H7 (cell line): ENCODE results near the gene RASGEF1C. TPM values are rescaled to one million over a fixed set of nuclear protein-coding genes. Genes with fewer than 3 reads are reported as not detected.
A peak's percentile ranks its signal among the peaks of the same experiment; 100 is the strongest.
"Not testable (repeated sequence)": the region's sequence is repeated elsewhere in the genome, so short reads cannot be mapped to it uniquely, and the experiment has no call there.

ENCODE experiments used
- DNase-seq: peaks from one replicate; pipeline ENCODE4 v3.0.0; 2012
- H3K27me3 ChIP-seq: 2 replicates; pipeline ENCODE4 v1.6.0; 2011; ENCODE audit warnings: mild to moderate bottlenecking, low read length; ENCODE audit not compliant: control insufficient read depth, insufficient read depth
- H3K36me3 ChIP-seq: replicated peaks from 2 replicates; pipeline ENCODE4 v1.5.1; 2011; ENCODE audit warnings: low read length; ENCODE audit not compliant: control insufficient read depth, insufficient read depth
- H3K4me3 ChIP-seq: 2 replicates; pipeline ENCODE4 v1.5.1; 2011; ENCODE audit warnings: low read depth, mild to moderate bottlenecking, control low read depth, low read length, moderate library complexity; ENCODE audit not compliant: insufficient read depth
- total RNA-seq: library from RNA; depleted of rRNA; stranded (reverse); fragments of >200 nt; shearing (Covaris generic); gene quantifications from 2 replicates; pipeline ENCODE4 v1.2.3, GENCODE V29; 2014

RASGEF1C gene
- total RNA-seq, 1 experiment from 2014 or later, result 1.4 TPM

- Histone ChIP-seq H3K4me3 (no peak overlapping the region), H3K27me3 (no peaks in the 10 kb centered on the region), H3K36me3 (no peaks in the 10 kb centered on the region)
- peak; percentile 33 for DNase-seq
These were observed 73.7 kb downstream of the RASGEF1C start for GRCh38 chr5:180135128-180135955.

- peak; percentile 30 for DNase-seq
These were observed 75.0 kb downstream of the RASGEF1C start for GRCh38 chr5:180133971-180134508.

GRCh38 chr5:180133551-180133950, 75.5 kb downstream of the RASGEF1C start:
- no peaks in the 10 kb centered on the region for H3K27me3 ChIP-seq
- no peak overlapping the region for H3K4me3 ChIP-seq
- DNase-seq, result no peak
- H3K36me3 ChIP-seq, result no peaks in the 10 kb centered on the region

More at GRCh38 chr5:180133971-180134508, 75.0 kb downstream of the RASGEF1C start:
- H3K4me3 ChIP-seq, result no peak overlapping the region
- no peaks in the 10 kb centered on the region for H3K36me3 ChIP-seq
- no peaks in the 10 kb centered on the region for H3K27me3 ChIP-seq

GRCh38 chr5:180133060-180133459, 76.0 kb downstream of the RASGEF1C start:
- H3K36me3 ChIP-seq, result no peaks in the 10 kb centered on the region
- H3K27me3 ChIP-seq, result no peaks in the 10 kb centered on the region
- peak; percentile 29 for DNase-seq
- no peak overlapping the region for H3K4me3 ChIP-seq

GRCh38 chr5:180130876-180131740, 77.9 kb downstream of the RASGEF1C start:
- DNase-seq, result peak; percentile 36
- Histone ChIP-seq H3K36me3 (no peaks in the 10 kb centered on the region), H3K4me3 (no peak overlapping the region), H3K27me3 (no peaks in the 10 kb centered on the region)

- peak; percentile 29 for DNase-seq
- H3K27me3 ChIP-seq, result no peaks in the 10 kb centered on the region
- no peak overlapping the region for H3K4me3 ChIP-seq
- no peaks in the 10 kb centered on the region for H3K36me3 ChIP-seq
These were observed 78.6 kb downstream of the RASGEF1C start for GRCh38 chr5:180130291-180130869.

- H3K4me3 ChIP-seq, result no peak overlapping the region
- no peaks in the 10 kb centered on the region for H3K27me3 ChIP-seq
- peak; percentile 52 for DNase-seq
- H3K36me3 ChIP-seq, result no peaks in the 10 kb centered on the region
These were observed 79.5 kb downstream of the RASGEF1C start for GRCh38 chr5:180129291-180130190.

GRCh38 chr5:180128671-180129261, 80.2 kb downstream of the RASGEF1C start:
- peak; percentile 45 for DNase-seq
- Histone ChIP-seq H3K4me3 (no peak overlapping the region), H3K36me3 (no peaks in the 10 kb centered on the region), H3K27me3 (no peaks in the 10 kb centered on the region)

GRCh38 chr5:180127682-180128670, 81.0 kb downstream of the RASGEF1C start:
- no peaks in the 10 kb centered on the region for H3K27me3 ChIP-seq
- no peak overlapping the region for H3K4me3 ChIP-seq
- H3K36me3 ChIP-seq, result no peaks in the 10 kb centered on the region
- DNase-seq, result peak; percentile 63

GRCh38 chr5:180126716-180127681, 82.0 kb downstream of the RASGEF1C start:
- DNase-seq, result peak; percentile 95
- no peaks in the 10 kb centered on the region for H3K27me3 ChIP-seq
- H3K36me3 ChIP-seq, result no peaks in the 10 kb centered on the region
- H3K4me3 ChIP-seq, result no peak overlapping the region; the same call in 1 of the 2 replicates

GRCh38 chr5:180126156-180126555, 82.9 kb downstream of the RASGEF1C start:
- DNase-seq, result peak; percentile 50
- not testable (repeated sequence) for H3K4me3 ChIP-seq, H3K27me3 ChIP-seq, H3K36me3 ChIP-seq

- DNase-seq, H3K27me3 ChIP-seq, H3K4me3 ChIP-seq, H3K36me3 ChIP-seq: not testable (repeated sequence)
These were observed 84.3 kb downstream of the RASGEF1C start for GRCh38 chr5:180124662-180125061.
